Mucosa of stomach (tissue), 1 donor: Measurements from ENCODE around the gene EPB41L3.
"Not testable (repeated sequence)": the region's sequence is repeated elsewhere in the genome, so short reads cannot be mapped to it uniquely, and the experiment has no call there.

ENCODE experiments used
- H3K27me3 ChIP-seq: one replicate; pipeline ENCODE4 v1.7.0; 2013; ENCODE audit warnings: mild to moderate bottlenecking, low read length; ENCODE audit not compliant: control insufficient read depth, insufficient read depth
- H3K36me3 ChIP-seq: one replicate; pipeline ENCODE4 v1.7.0; 2013; ENCODE audit warnings: low read length; ENCODE audit not compliant: control insufficient read depth, insufficient read depth
- H3K4me1 ChIP-seq: one replicate; pipeline ENCODE4 v1.7.0; 2013; ENCODE audit warnings: mild to moderate bottlenecking, low read length; ENCODE audit not compliant: control insufficient read depth, insufficient read depth
- H3K4me3 ChIP-seq: one replicate; pipeline ENCODE4 v1.7.0; 2013; ENCODE audit warnings: low read length
- H3K9ac ChIP-seq: one replicate; pipeline ENCODE4 v1.7.0; 2013; ENCODE audit warnings: mild to moderate bottlenecking, low read length, moderate library complexity
- H3K9me3 ChIP-seq: one replicate; pipeline ENCODE4 v1.7.0; 2013; ENCODE audit warnings: mild to moderate bottlenecking, low read length, moderate library complexity; ENCODE audit not compliant: control insufficient read depth
- donor health status: Pancreatic carcinoma.

The EPB41L3 gene

DNA sequence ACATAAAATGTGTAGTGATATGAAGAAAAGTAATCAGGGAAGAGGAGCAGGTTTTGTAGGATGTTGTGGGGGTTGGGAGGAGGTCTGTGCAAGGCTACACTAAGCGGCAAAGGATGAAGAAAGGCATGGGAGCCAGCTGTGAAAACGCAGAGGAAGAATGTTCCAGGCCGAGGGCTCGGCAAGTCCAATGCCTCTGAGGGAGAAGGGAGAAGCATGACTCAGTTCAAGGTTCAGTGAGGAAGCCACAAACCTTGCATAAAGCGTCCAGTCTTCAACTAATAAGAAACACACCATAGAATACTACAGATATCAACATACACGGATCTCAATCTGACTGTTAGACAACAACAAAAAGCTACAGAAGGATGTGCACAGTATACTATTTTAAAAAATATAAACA is 16.2 kb downstream of the EPB41L3 start:
- no peak overlapping the region for H3K4me3 ChIP-seq
- no peaks in the 10 kb centered on the region for H3K9me3 ChIP-seq
- H3K27me3 ChIP-seq = no peaks in the 10 kb centered on the region
- no peaks in the 10 kb centered on the region for H3K36me3 ChIP-seq
- H3K4me1 ChIP-seq = no peaks in the 10 kb centered on the region
- no peak overlapping the region for H3K9ac ChIP-seq

DNA sequence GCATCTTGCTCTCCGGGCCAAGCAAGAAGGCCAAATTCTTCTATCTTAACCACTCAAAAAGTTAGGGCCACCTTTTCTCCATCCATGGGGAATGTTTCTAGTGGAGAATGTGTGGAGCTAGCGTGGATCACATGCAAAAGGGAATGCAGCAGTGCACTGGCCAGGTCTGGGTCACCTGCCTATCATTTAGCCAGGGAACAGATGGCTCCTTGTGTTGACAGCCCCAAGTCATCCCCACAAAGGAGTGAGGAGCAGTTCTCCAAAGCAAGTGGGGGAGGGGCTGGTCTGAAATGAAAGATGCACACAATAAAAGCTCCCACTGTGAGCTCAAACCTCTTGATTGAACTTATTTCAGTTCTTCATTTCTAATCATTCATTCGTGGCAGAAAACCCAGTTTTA is 19.1 kb downstream of the EPB41L3 start:
- Histone ChIP-seq H3K4me1 (no peaks in the 10 kb centered on the region), H3K36me3 (no peaks in the 10 kb centered on the region), H3K4me3 (no peak overlapping the region), H3K27me3 (no peaks in the 10 kb centered on the region), H3K9ac (no peak overlapping the region), H3K9me3 (no peaks in the 10 kb centered on the region)

- H3K4me1 ChIP-seq = no peaks in the 10 kb centered on the region
- H3K27me3 ChIP-seq = no peaks in the 10 kb centered on the region
- H3K4me3 ChIP-seq = no peak overlapping the region
- H3K9ac ChIP-seq = no peak overlapping the region
- no peaks in the 10 kb centered on the region for H3K36me3 ChIP-seq
- H3K9me3 ChIP-seq = no peaks in the 10 kb centered on the region
Observed at GRCh38 chr18:5521000-5521399, 22.8 kb downstream of the EPB41L3 start.

DNA sequence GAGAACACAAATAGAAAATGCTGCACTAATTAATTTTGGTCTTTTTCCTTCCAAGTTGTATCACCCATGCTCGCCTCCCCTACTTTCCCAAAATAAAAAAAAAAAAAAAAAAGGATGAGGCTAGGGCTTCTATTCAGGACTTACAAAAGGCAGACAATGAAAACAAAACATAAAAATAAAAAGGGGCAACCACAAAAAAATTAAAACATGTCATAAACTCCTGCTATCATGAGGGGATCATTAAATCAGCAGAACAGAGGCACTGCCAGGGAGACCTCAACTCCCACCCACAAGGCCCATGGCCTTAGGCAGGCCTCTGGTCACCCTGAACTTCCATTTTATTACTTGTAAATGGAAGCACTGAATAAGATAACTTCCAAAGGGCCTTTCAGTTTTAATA is 23.3 kb downstream of the EPB41L3 start:
- H3K4me3 ChIP-seq = no peak overlapping the region

DNA sequence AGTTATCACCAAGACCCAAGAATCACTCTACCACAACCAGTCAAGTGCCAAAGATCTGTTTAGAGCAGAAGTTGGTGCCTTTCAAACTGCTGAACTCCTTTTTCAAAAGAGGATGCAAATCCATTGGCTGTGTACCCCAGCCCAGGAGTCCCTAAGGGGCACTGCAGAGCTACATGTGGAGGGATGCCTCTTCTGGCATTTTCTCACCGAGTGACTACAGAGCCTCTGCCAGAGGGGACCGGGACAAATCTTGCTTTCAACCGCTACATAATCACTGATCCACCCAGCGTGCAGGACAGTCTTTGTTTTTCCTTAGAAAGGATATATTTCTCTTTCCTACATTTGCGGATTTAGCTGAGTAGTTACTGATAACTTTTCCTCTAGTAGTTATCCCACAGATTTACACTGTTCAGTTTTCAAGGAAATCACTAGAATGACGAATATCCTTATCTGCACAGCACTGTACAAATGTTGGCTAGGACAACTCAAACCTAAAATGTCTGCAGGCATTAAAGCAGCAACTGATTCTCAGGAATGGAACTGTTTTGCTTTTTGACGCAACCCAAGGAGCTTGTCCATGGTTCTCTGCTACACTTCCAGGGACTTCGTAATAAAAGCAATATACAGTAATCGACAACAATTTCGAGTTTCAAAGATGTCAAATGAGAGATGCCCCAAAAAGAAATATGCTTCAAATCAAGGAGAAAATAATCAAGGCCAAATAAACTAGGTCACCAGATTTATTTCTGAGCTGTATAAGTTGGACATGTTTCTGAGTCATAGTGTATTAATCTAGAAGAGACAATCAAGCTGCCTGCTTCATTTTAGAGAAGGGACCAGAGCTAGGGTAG is 24.1 kb downstream of the EPB41L3 start:
- Histone ChIP-seq H3K9me3 (no peaks in the 10 kb centered on the region), H3K27me3 (no peaks in the 10 kb centered on the region), H3K4me1 (no peaks in the 10 kb centered on the region), H3K4me3 (no peak overlapping the region), H3K9ac (no peak overlapping the region), H3K36me3 (no peaks in the 10 kb centered on the region)

More for the DNA sequence above, 23.3 kb downstream of the EPB41L3 start:
- H3K27me3 ChIP-seq = no peaks in the 10 kb centered on the region
- H3K36me3 ChIP-seq = no peaks in the 10 kb centered on the region
- H3K9ac ChIP-seq = no peak overlapping the region
- no peaks in the 10 kb centered on the region for H3K9me3 ChIP-seq
- H3K4me1 ChIP-seq = no peaks in the 10 kb centered on the region

- no peak overlapping the region for H3K9ac ChIP-seq
- no peaks in the 10 kb centered on the region for H3K27me3 ChIP-seq
- H3K4me3 ChIP-seq = no peak overlapping the region
- no peaks in the 10 kb centered on the region for H3K4me1 ChIP-seq
- H3K9me3 ChIP-seq = no peaks in the 10 kb centered on the region
- H3K36me3 ChIP-seq = no peaks in the 10 kb centered on the region
Observed at GRCh38 chr18:5518899-5519371, 24.9 kb downstream of the EPB41L3 start.

- Histone ChIP-seq H3K4me3 (no peak overlapping the region), H3K4me1 (no peaks in the 10 kb centered on the region), H3K9ac (no peak overlapping the region)
Observed at GRCh38 chr18:5518179-5518770, 25.5 kb downstream of the EPB41L3 start.

DNA sequence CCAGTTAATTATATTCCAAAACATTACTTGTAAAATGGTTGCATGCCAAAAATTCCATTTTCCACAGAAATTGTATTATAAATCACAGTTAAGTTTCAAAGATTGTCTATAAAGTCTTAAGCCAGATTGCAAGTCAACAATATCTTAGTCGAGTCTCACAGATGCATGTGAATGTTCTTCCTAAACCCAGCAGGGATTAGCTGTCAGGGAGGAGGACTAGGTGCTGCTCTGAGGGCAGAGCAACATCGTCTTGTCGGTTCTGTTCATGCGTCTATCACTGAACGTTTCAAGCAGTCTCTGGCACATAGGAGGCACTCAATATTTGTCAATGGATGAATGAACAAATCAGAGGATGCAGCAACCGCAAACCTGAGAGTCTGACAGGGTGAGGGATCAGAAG is 27.0 kb downstream of the EPB41L3 start:
- no peaks in the 10 kb centered on the region for H3K9me3 ChIP-seq
- no peaks in the 10 kb centered on the region for H3K27me3 ChIP-seq
- H3K4me3 ChIP-seq = no peak overlapping the region
- no peaks in the 10 kb centered on the region for H3K4me1 ChIP-seq
- no peak overlapping the region for H3K9ac ChIP-seq
- no peaks in the 10 kb centered on the region for H3K36me3 ChIP-seq

More at GRCh38 chr18:5518179-5518770, 25.5 kb downstream of the EPB41L3 start:
- no peaks in the 10 kb centered on the region for H3K9me3 ChIP-seq
- H3K36me3 ChIP-seq = no peaks in the 10 kb centered on the region
- H3K27me3 ChIP-seq = no peaks in the 10 kb centered on the region

GRCh38 chr18:5515011-5515784 is 28.6 kb downstream of the EPB41L3 start:
- no peaks in the 10 kb centered on the region for H3K4me1 ChIP-seq
- no peaks in the 10 kb centered on the region for H3K27me3 ChIP-seq
- H3K9me3 ChIP-seq = no peaks in the 10 kb centered on the region
- no peak overlapping the region for H3K9ac ChIP-seq
- H3K4me3 ChIP-seq = no peak overlapping the region
- H3K36me3 ChIP-seq = no peaks in the 10 kb centered on the region

DNA sequence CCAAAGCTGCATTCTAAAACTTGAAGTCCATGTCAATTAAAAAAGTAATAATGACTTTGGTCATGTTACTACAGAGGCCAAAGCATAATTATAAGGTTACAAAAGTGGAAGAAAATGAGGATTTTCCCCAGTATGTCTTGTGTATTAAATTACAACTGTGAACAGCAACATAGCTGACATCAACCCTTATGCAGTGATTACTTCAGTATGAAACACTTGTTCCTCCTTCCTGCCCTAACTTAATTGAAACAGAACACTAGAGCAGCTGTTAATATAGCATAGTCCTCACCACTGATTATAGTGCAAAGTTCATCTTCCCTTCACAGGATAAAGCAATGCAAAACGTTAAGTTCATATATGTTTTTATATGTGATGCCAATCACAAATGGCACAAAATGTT is 29.9 kb downstream of the EPB41L3 start:
- no peak overlapping the region for H3K4me3 ChIP-seq
- no peaks in the 10 kb centered on the region for H3K27me3 ChIP-seq
- H3K9ac ChIP-seq = no peak overlapping the region
- no peaks in the 10 kb centered on the region for H3K36me3 ChIP-seq
- H3K9me3 ChIP-seq = no peaks in the 10 kb centered on the region
- no peaks in the 10 kb centered on the region for H3K4me1 ChIP-seq

DNA sequence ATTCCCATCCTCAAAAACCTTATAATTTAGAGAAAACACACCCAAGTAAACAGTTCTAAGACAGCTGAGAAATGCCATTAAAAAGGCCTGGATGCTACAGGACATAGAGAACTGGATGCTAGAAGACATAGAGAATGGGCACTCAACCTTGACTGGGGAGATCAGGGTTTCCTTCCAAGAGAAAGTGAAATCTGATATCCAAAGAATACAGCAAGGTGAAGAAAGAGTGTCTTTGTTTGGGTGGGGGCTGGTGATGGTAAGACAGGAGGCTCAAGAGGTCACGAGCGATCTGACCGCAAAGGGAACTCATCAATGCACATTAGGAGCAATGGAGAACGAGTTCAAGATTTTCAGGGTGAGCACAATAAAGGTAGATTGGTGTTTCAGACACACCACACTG is 31.6 kb downstream of the EPB41L3 start:
- no peaks in the 10 kb centered on the region for H3K4me1 ChIP-seq
- H3K36me3 ChIP-seq = no peaks in the 10 kb centered on the region
- no peaks in the 10 kb centered on the region for H3K9me3 ChIP-seq
- no peak overlapping the region for H3K9ac ChIP-seq
- no peaks in the 10 kb centered on the region for H3K27me3 ChIP-seq
- no peak overlapping the region for H3K4me3 ChIP-seq

GRCh38 chr18:5511541-5511940 is 32.3 kb downstream of the EPB41L3 start:
- not testable (repeated sequence) for H3K9me3 ChIP-seq, H3K9ac ChIP-seq, H3K27me3 ChIP-seq, H3K36me3 ChIP-seq, H3K4me1 ChIP-seq, H3K4me3 ChIP-seq
